ENCODE results near the gene SYT9. TPM values are rescaled to one million over a fixed set of nuclear protein-coding genes. Genes with fewer than 3 reads are reported as not detected.

The SYT9 gene
- total RNA-seq, 2 donors from 2014 or later: 0.64 to 2.2 TPM

- DNase-seq (ENCODE audit: low spot score): no peak
- Histone ChIP-seq H3K27me3 (replicated peaks; ENCODE audit: insufficient read depth) (no peaks in the 10 kb centered on the region), H3K4me3 (no peak overlapping the region), H3K27ac (no peak overlapping the region), H3K4me1 (replicated peaks) (no peaks in the 10 kb centered on the region), H3K9me3 (no peaks in the 10 kb centered on the region), H3K36me3 (no peaks in the 10 kb centered on the region)
- WGBS: 55% methylated on average over 3 of the region's 3 CpGs
- intact Hi-C loops (cut with DNase I): no loop called here
- TF ChIP-seq POLR2AphosphoS5 (IDR thresholded peaks at IDR 0.05) (no peak), POLR2A (IDR thresholded peaks at IDR 0.05) (no peak), CTCF (IDR thresholded peaks at IDR 0.05) (no peak)
Observed at GRCh38 chr11:7220636-7221035, 31.1 kb upstream of the SYT9 start.

GRCh38 chr11:7222619-7223018 lies 29.1 kb upstream of the SYT9 start:
- no peak overlapping the region for H3K4me3 ChIP-seq
- TF ChIP-seq CTCF (IDR thresholded peaks at IDR 0.05): no peak
- no peak for TF ChIP-seq POLR2A (IDR thresholded peaks at IDR 0.05)
- TF ChIP-seq POLR2AphosphoS5 (IDR thresholded peaks at IDR 0.05): no peak
- no peaks in the 10 kb centered on the region for H3K4me1 ChIP-seq (replicated peaks)
- no peak for DNase-seq (ENCODE audit: low spot score)
- no peaks in the 10 kb centered on the region for H3K27me3 ChIP-seq (replicated peaks; ENCODE audit: insufficient read depth)
- H3K36me3 ChIP-seq: no peaks in the 10 kb centered on the region
- H3K27ac ChIP-seq: no peak overlapping the region
- intact Hi-C loops (cut with DNase I): no loop called here
- H3K9me3 ChIP-seq: no peaks in the 10 kb centered on the region
- 47% methylated on average over 4 of the region's 4 CpGs for WGBS

DNA sequence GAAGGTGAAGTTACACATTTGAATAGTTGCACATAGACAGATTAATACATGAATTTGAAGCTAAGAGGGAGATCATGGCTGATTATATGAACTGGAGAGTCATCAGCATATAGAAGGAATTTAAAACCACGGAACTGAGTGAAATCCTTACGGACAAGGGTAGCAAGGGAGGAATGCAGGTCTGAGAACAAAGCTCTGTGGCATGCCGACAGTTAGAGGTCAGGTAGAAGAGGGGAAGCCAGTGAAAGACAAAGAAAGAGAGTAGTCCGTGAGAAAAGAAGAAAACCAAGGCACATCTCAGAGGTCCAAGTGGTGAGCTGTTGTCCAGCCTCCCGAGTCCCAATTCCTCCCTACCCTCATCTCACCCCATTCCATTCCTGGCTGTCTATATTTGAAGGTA lies 11.8 kb upstream of the SYT9 start:
- Histone ChIP-seq H3K4me1 (replicated peaks) (no peaks in the 10 kb centered on the region), H3K36me3 (no peaks in the 10 kb centered on the region), H3K9me3 (no peaks in the 10 kb centered on the region), H3K27me3 (replicated peaks; ENCODE audit: insufficient read depth) (no peaks in the 10 kb centered on the region), H3K27ac (no peak overlapping the region), H3K4me3 (no peak overlapping the region)
- WGBS: 45% methylated on average over 5 of the region's 5 CpGs
- intact Hi-C loops (cut with DNase I): no loop called here
- no peak for TF ChIP-seq POLR2AphosphoS5 (IDR thresholded peaks at IDR 0.05)
- TF ChIP-seq POLR2A (IDR thresholded peaks at IDR 0.05): no peak
- DNase-seq (ENCODE audit: low spot score): no peak

- DNase-seq (ENCODE audit: low spot score): no peak
- Histone ChIP-seq H3K36me3 (no peaks in the 10 kb centered on the region), H3K9me3 (no peaks in the 10 kb centered on the region), H3K4me1 (replicated peaks) (no peaks in the 10 kb centered on the region), H3K27ac (no peak overlapping the region), H3K4me3 (no peak overlapping the region), H3K27me3 (replicated peaks; ENCODE audit: insufficient read depth) (no peaks in the 10 kb centered on the region)
- intact Hi-C loops (cut with DNase I): no loop called here
- no peak for TF ChIP-seq POLR2A (IDR thresholded peaks at IDR 0.05)
- TF ChIP-seq POLR2AphosphoS5 (IDR thresholded peaks at IDR 0.05): no peak
- no peak for TF ChIP-seq CTCF (IDR thresholded peaks at IDR 0.05)
- WGBS: 33% methylated on average over 3 of the region's 3 CpGs
Observed at GRCh38 chr11:7245341-7245740, 6.4 kb upstream of the SYT9 start.

- H3K36me3 ChIP-seq: no peaks in the 10 kb centered on the region
- TF ChIP-seq POLR2AphosphoS5 (IDR thresholded peaks at IDR 0.05) (no peak), CTCF (IDR thresholded peaks at IDR 0.05) (no peak), POLR2A (IDR thresholded peaks at IDR 0.05) (no peak)
- H3K4me3 ChIP-seq: no peak overlapping the region
- no peaks in the 10 kb centered on the region for H3K4me1 ChIP-seq (replicated peaks)
- H3K27ac ChIP-seq: no peak overlapping the region
- DNase-seq (ENCODE audit: low spot score): no peak
- 48% methylated on average over 1 of the region's 1 CpG for WGBS
- no peaks in the 10 kb centered on the region for H3K9me3 ChIP-seq
- intact Hi-C loops (cut with DNase I): no loop called here
- H3K27me3 ChIP-seq (replicated peaks; ENCODE audit: insufficient read depth): no peaks in the 10 kb centered on the region
Observed at GRCh38 chr11:7246179-7246578, 5.5 kb upstream of the SYT9 start.

Data from prostate gland (tissue), 2 donors.